DND-41 (cell line): ENCODE measurements around the gene NR3C1.

ENCODE experiments used
- ATAC-seq: fragments of 200-7000 bp; cut with Tn5 transposase; 3 replicates; pipeline ENCODE4 v1.9.1; 2021; ENCODE audit warnings: low read depth; ENCODE audit not compliant: insufficient read depth
- DNase-seq: peaks from one replicate; pipeline ENCODE4 v3.0.0-alpha.2; 2020
- H2AFZ ChIP-seq: 2 replicates; pipeline ENCODE4 v1.6.0; 2012; ENCODE audit warnings: low read depth, low read length
- H3K27ac ChIP-seq: 2 replicates; pipeline ENCODE4 v1.5.1; 2012; ENCODE audit warnings: low read length, inconsistent platforms
- H3K27me3 ChIP-seq: fragments of 200-600 bp; sonication (generic); 2 replicates; pipeline ENCODE4 v1.6.0; 2012; ENCODE audit warnings: low read length, mild to moderate bottlenecking, inconsistent platforms; ENCODE audit not compliant: insufficient read depth, poor library complexity
- H3K36me3 ChIP-seq: 2 replicates; pipeline ENCODE4 v1.5.1; 2012; ENCODE audit warnings: low read length, inconsistent platforms; ENCODE audit not compliant: insufficient read depth
- H3K4me1 ChIP-seq: 2 replicates; pipeline ENCODE4 v1.5.1; 2012; ENCODE audit warnings: mild to moderate bottlenecking, low read length; ENCODE audit not compliant: insufficient read depth
- H3K4me2 ChIP-seq: 2 replicates; pipeline ENCODE4 v1.6.0; 2012; ENCODE audit warnings: mild to moderate bottlenecking, moderate library complexity, low read length, inconsistent platforms; ENCODE audit not compliant: insufficient read depth
- H3K4me3 ChIP-seq, 2 experiments: fragments of 200-600 bp in 1 of 2; shearing (Covaris generic) in 1 of 2; 2 replicates each; pipeline ENCODE4 v1.5.1; 2012 to 2016; ENCODE audit warnings: inconsistent platforms in 2 of 2, low read length in 2 of 2, mild to moderate bottlenecking in 2 of 2, low read depth in 1 of 2, moderate library complexity in 1 of 2
- H3K79me2 ChIP-seq: 2 replicates; pipeline ENCODE4 v1.6.0; 2012; ENCODE audit warnings: low read length, inconsistent platforms; ENCODE audit not compliant: insufficient read depth
- H3K9ac ChIP-seq: 2 replicates; pipeline ENCODE4 v1.6.0; 2012; ENCODE audit warnings: low read depth, mild to moderate bottlenecking, inconsistent platforms, low read length, moderate library complexity
- H3K9me3 ChIP-seq: 2 replicates; pipeline ENCODE4 v1.5.1; 2012; ENCODE audit warnings: low read length, moderate library complexity, mild to moderate bottlenecking, inconsistent platforms; ENCODE audit not compliant: insufficient read depth, severe bottlenecking
- H4K20me1 ChIP-seq: 2 replicates; pipeline ENCODE4 v1.6.0; 2012; ENCODE audit warnings: low read length; ENCODE audit not compliant: insufficient read depth
- EZH2 ChIP-seq: IDR thresholded peaks from 3 replicates; pipeline ENCODE4 v1.6.1; 2012; ENCODE audit warnings: borderline replicate concordance, low read depth, mild to moderate bottlenecking, moderate library complexity, low read length, inconsistent platforms; ENCODE audit not compliant: severe bottlenecking
- TF ChIP-seq, protein P1 (sequence below): IDR thresholded peaks from 2 replicates; pipeline ENCODE4 v1.5.1; 2012; ENCODE audit warnings: borderline replicate concordance, low read length, moderate library complexity, mild to moderate bottlenecking; ENCODE audit not compliant: poor library complexity, severe bottlenecking; ENCODE audit errors: extremely low read depth

NR3C1 gene

DNA sequence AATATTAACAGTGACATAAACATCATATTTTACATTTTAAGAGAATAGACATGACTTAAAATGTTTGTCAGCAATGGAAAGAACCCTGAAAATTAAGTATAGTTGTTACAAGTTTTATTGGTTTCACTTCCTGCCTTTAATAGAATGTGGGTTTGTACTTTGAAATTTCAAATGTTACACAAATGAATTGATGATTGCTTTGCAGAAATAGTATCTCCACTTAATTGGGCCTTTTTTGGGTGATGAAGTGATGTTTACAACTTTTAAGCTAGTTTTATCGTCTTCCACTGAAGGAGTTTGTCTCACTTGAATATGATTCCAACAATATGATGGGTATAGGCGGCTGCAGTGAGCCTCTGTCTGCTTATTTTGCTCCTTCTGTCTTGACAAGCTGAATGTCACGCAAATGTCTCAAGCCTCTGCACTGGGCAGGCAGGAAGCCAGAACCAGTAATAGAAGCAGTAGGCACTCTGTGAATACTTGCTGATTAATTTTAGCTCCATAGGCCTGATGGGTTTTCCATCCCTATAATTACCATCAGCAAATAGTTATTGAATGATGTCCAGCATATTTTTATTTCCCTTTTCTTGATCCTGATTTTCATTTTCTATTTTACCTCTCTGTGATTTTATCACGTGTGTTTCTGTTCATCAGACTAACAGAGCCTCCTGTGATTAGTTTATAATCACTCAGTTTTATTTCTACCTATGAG, 10.6 kb upstream of the NR3C1 start:
- ATAC-seq: no peak
- no peak overlapping the region for H3K4me2 ChIP-seq

DNA sequence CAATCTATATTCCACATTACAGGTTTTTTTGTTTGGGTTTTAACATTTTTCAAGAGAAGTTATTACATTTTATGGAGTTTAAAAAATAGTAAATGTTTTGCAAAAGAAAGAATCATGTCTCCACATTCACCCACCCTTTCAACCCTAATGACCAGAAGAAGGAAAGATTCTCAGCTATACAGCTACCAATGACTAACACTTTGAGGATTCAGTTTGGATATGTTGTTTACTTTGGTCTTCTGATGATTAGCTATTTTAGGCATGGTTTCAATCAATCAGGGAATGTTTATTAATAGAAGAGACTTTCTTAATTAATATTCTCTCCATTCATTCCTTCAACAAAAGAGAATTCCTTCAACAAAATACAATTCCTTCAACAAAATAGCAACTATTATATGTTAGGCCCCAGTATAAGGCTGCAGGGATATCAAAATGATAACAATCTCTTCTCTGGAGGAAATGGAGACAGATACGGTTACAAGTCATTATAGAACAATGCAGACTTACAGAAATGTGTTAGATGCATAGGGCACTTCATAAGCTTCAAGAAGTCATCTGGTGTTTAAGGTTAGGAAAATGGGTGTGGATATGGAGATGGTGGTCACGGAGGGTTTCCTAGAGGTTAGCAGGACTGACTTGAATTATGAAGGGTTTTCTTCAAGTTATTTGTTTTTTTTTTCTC, 9.3 kb upstream of the NR3C1 start:
- ATAC-seq: no peak; the same call in 2 of the 3 replicates
- H3K79me2 ChIP-seq: peaks cover 94% of the 10 kb centered on the region
- no peaks in the 10 kb centered on the region for H4K20me1 ChIP-seq
- no peak overlapping the region for H3K4me2 ChIP-seq
- H3K4me3 ChIP-seq: no peak overlapping the region
- H3K9ac ChIP-seq: no peak overlapping the region
- no peaks in the 10 kb centered on the region for H3K9me3 ChIP-seq
- H3K27ac ChIP-seq: no peak overlapping the region
- TF ChIP-seq, protein P1, sequence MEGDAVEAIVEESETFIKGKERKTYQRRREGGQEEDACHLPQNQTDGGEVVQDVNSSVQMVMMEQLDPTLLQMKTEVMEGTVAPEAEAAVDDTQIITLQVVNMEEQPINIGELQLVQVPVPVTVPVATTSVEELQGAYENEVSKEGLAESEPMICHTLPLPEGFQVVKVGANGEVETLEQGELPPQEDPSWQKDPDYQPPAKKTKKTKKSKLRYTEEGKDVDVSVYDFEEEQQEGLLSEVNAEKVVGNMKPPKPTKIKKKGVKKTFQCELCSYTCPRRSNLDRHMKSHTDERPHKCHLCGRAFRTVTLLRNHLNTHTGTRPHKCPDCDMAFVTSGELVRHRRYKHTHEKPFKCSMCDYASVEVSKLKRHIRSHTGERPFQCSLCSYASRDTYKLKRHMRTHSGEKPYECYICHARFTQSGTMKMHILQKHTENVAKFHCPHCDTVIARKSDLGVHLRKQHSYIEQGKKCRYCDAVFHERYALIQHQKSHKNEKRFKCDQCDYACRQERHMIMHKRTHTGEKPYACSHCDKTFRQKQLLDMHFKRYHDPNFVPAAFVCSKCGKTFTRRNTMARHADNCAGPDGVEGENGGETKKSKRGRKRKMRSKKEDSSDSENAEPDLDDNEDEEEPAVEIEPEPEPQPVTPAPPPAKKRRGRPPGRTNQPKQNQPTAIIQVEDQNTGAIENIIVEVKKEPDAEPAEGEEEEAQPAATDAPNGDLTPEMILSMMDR: no peak
- no peak for TF ChIP-seq EZH2
- DNase-seq: no peak
- H3K27me3 ChIP-seq: no peaks in the 10 kb centered on the region
- peaks cover 90% of the 10 kb centered on the region for H3K4me1 ChIP-seq
- H3K36me3 ChIP-seq: peaks cover 3% of the 10 kb centered on the region; the same call in 1 of the 2 replicates
- H2AFZ ChIP-seq: no peak overlapping the region

More for the DNA sequence above, 10.6 kb upstream of the NR3C1 start:
- no peaks in the 10 kb centered on the region for H3K27me3 ChIP-seq
- peak overlapping the region; percentile 28; the same call in 1 of the 2 replicates for H3K27ac ChIP-seq
- no peak overlapping the region for H3K4me3 ChIP-seq
- no peak overlapping the region for H2AFZ ChIP-seq
- no peaks in the 10 kb centered on the region for H3K9me3 ChIP-seq
- DNase-seq: no peak
- 0 out of 2 replicates have a peak overlapping the region, but pooled peaks have one; percentile 4 for H3K9ac ChIP-seq
- H4K20me1 ChIP-seq: no peaks in the 10 kb centered on the region
- TF ChIP-seq, protein P1: no peak
- no peak for TF ChIP-seq EZH2
- peaks cover under 1% of the 10 kb centered on the region; the same call in 1 of the 2 replicates for H3K36me3 ChIP-seq
- H3K4me1 ChIP-seq: peaks cover 86% of the 10 kb centered on the region
- peaks cover 93% of the 10 kb centered on the region for H3K79me2 ChIP-seq

DNA sequence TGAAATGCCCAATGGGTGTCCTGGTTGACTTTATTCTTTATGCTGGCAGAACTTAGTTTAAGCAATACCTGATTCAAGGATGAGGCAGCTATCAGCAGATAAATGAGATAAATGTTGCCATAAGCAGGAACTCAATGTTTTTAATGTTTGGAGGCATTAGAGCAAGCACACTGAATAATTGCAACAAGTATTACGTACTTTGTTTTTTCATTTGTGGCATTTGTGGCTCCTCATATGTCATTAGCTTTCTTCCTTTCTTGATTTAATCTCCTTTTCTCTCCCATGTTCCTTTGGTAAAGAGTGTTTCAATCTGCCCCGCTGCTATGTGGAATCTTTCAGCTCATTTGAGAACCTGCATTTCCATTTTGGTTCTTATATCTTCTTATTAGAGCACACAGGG, 6.4 kb upstream of the NR3C1 start:
- H3K36me3 ChIP-seq: peaks cover 3% of the 10 kb centered on the region; the same call in 1 of the 2 replicates
- H3K9ac ChIP-seq: no peak overlapping the region; the same call in 1 of the 2 replicates
- H3K4me3 ChIP-seq: no peak overlapping the region
- peaks cover 93% of the 10 kb centered on the region for H3K79me2 ChIP-seq
- H2AFZ ChIP-seq: no peak overlapping the region; the same call in 1 of the 2 replicates
- no peak for DNase-seq
- peak overlapping the region; percentile 60 for H3K27ac ChIP-seq
- no peak for TF ChIP-seq EZH2
- TF ChIP-seq, protein P1: no peak
- no peaks in the 10 kb centered on the region for H4K20me1 ChIP-seq
- H3K27me3 ChIP-seq: no peaks in the 10 kb centered on the region
- 0 out of 3 replicates have a peak, but pooled peaks have one; percentile 15 for ATAC-seq
- H3K9me3 ChIP-seq: no peaks in the 10 kb centered on the region
- H3K4me2 ChIP-seq: peak overlapping the region; percentile 33; the same call in 1 of the 2 replicates
- H3K4me1 ChIP-seq: peaks cover 93% of the 10 kb centered on the region
